PC-3 (cell line): ENCODE results near the gene TSC22D3. TPM values are rescaled to one million over a fixed set of nuclear protein-coding genes. Genes with fewer than 3 reads are reported as not detected.

ENCODE experiments used
- ATAC-seq: fragments of 200-7000 bp; cut with Tn5 transposase; 2 replicates; pipeline ENCODE4 v1.9.1; 2020; ENCODE audit warnings: mild to moderate bottlenecking, moderate library complexity
- BruUV-seq: library from RNA; stranded (reverse); fragments of 400-500 nt; replicated peaks from 2 replicates; lab custom pipeline; 2021; lab: Mats Ljungman, UMichigan
- CTCF ChIA-PET: fragments of 300-600 bp; sonication (Branson Sonifier 250); formaldehyde crosslinking; loops from one replicate; lab custom pipeline; 2022; ENCODE audit warnings: antibody characterized with exemption; lab: Charles Lee
- POLR2A ChIA-PET: fragments of 300-600 bp; sonication (Branson Sonifier 250); formaldehyde crosslinking; loops from one replicate; lab custom pipeline; 2022; ENCODE audit warnings: antibody characterized with exemption; ENCODE audit not compliant: unreplicated experiment; lab: Charles Lee
- DNase-seq: peaks from one replicate; pipeline ENCODE4 v3.0.0-alpha.2; 2015
- H2AFZ ChIP-seq: fragments of 300-600 bp; sonication (generic); 2 replicates; pipeline ENCODE4 v1.6.0; 2016; ENCODE audit warnings: antibody characterized with exemption, low read length
- H3F3A ChIP-seq: fragments of 300-600 bp; sonication (generic); one replicate; pipeline ENCODE4 v1.6.0; 2017; ENCODE audit warnings: antibody characterized with exemption, low read length, control low read depth, mild to moderate bottlenecking; ENCODE audit not compliant: unreplicated experiment
- H3K27ac ChIP-seq: fragments of 300-600 bp; sonication (generic); 2 replicates; pipeline ENCODE4 v1.5.1; 2016; ENCODE audit warnings: mild to moderate bottlenecking, low read length
- H3K27me3 ChIP-seq: fragments of 300-600 bp; sonication (generic); 2 replicates; pipeline ENCODE4 v1.6.1; 2016; ENCODE audit warnings: low read length, mixed read lengths
- H3K36me3 ChIP-seq: fragments of 300-600 bp; sonication (generic); 2 replicates; pipeline ENCODE4 v1.6.1; 2016; ENCODE audit warnings: low read depth, mixed run types, low read length, mixed read lengths
- H3K4me1 ChIP-seq: fragments of 300-600 bp; sonication (generic); 2 replicates; pipeline ENCODE4 v1.5.1; 2016; ENCODE audit warnings: low read length; ENCODE audit not compliant: insufficient read depth
- H3K4me2 ChIP-seq: fragments of 300-600 bp; sonication (generic); 2 replicates; pipeline ENCODE4 v1.6.0; 2016; ENCODE audit warnings: low read length
- H3K4me3 ChIP-seq: fragments of 300-600 bp; sonication (generic); 2 replicates; pipeline ENCODE4 v1.5.1; 2016; ENCODE audit warnings: mild to moderate bottlenecking, low read length, mixed read lengths
- H3K79me2 ChIP-seq: fragments of 300-600 bp; sonication (generic); 2 replicates; pipeline ENCODE4 v1.6.1; 2017; ENCODE audit warnings: low read length, mixed read lengths
- H3K9ac ChIP-seq: fragments of 300-600 bp; sonication (generic); 2 replicates; pipeline ENCODE4 v1.6.0; 2016; ENCODE audit warnings: mild to moderate bottlenecking, low read length
- H3K9me2 ChIP-seq: fragments of 300-600 bp; sonication (generic); replicated peaks from 2 replicates; pipeline ENCODE4 v1.6.1; 2016; ENCODE audit warnings: mixed run types, low read length, mixed read lengths
- H3K9me3 ChIP-seq: fragments of 300-600 bp; sonication (generic); 2 replicates; pipeline ENCODE4 v1.6.1; 2016; ENCODE audit warnings: low read length, mixed read lengths
- H4K20me1 ChIP-seq: fragments of 300-600 bp; sonication (generic); 2 replicates; pipeline ENCODE4 v1.6.1; 2016; ENCODE audit warnings: low read length, mixed read lengths
- EZH2 ChIP-seq: fragments of 300-600 bp; sonication (generic); IDR thresholded peaks from one replicate; pipeline ENCODE4 v1.6.1; 2017; ENCODE audit warnings: antibody characterized with exemption, mild to moderate bottlenecking, low read length; ENCODE audit not compliant: unreplicated experiment
- EZH2phosphoT487 ChIP-seq: fragments of 300-600 bp; sonication (generic); IDR thresholded peaks from 2 replicates; pipeline ENCODE4 v1.6.1; 2018; ENCODE audit warnings: mild to moderate bottlenecking, antibody characterized with exemption, low read length, borderline replicate concordance
- intact Hi-C: fragments of 100-400 bp; cut with micrococcal nuclease; formaldehyde crosslinking; loops from 2 replicates; pipeline ENCODE4 v1.9.0; 2023
- total RNA-seq: library from RNA; depleted of rRNA; stranded (reverse); fragments of >200 nt; gene quantifications from 2 replicates; pipeline ENCODE4 v1.2.3, GENCODE V29; 2014
- TF ChIP-seq, protein P1 (sequence below): fragments of 300-600 bp; sonication (generic); conservative IDR thresholded peaks from 2 replicates; pipeline ENCODE4 v1.5.1; 2017; ENCODE audit warnings: antibody characterized with exemption, low read depth, mild to moderate bottlenecking, low read length

TSC22D3 gene
- total RNA-seq, 1 experiment from 2014 or later, result 17.8 TPM

DNA sequence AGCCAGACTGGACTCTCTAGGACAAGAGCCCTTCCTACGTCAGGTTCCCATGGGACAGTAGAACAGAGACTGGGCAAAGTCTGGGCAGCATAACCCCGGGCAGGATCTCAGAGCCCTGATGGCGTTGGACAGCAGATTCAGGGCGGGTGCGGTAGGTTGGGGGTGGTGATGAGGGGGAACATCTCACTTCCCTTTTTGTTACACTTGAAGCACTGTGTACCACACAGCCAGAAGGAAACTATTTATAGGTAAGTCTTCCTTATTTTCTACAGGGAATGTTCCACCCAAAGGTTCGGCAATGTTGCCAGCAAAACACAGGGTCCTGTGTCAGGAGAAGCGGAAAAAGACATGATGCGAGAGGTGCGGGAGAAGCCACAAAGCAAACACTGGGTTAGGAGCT lies 54.3 kb downstream of the TSC22D3 start:
- DNase-seq (no peak), ATAC-seq (no peak)
- no TSS peak for BruUV-seq
- H3K9me3 ChIP-seq, result no peaks in the 10 kb centered on the region
- H3K36me3 ChIP-seq, result no peaks in the 10 kb centered on the region
- no peak overlapping the region for H3K27ac ChIP-seq
- no peak overlapping the region for H3K4me3 ChIP-seq
- H2AFZ ChIP-seq, result no peak overlapping the region
- H4K20me1 ChIP-seq, result no peaks in the 10 kb centered on the region
- ChIA-PET POLR2A (no interaction called here), CTCF (no interaction called here)
- H3K79me2 ChIP-seq, result no peaks in the 10 kb centered on the region
- TF ChIP-seq, protein P1, sequence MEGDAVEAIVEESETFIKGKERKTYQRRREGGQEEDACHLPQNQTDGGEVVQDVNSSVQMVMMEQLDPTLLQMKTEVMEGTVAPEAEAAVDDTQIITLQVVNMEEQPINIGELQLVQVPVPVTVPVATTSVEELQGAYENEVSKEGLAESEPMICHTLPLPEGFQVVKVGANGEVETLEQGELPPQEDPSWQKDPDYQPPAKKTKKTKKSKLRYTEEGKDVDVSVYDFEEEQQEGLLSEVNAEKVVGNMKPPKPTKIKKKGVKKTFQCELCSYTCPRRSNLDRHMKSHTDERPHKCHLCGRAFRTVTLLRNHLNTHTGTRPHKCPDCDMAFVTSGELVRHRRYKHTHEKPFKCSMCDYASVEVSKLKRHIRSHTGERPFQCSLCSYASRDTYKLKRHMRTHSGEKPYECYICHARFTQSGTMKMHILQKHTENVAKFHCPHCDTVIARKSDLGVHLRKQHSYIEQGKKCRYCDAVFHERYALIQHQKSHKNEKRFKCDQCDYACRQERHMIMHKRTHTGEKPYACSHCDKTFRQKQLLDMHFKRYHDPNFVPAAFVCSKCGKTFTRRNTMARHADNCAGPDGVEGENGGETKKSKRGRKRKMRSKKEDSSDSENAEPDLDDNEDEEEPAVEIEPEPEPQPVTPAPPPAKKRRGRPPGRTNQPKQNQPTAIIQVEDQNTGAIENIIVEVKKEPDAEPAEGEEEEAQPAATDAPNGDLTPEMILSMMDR, result no peak
- no peak for TF ChIP-seq EZH2
- no peak for TF ChIP-seq EZH2phosphoT487
- peaks cover 2% of the 10 kb centered on the region for H3F3A ChIP-seq
- intact Hi-C loops, result no loop called here
- H3K9me2 ChIP-seq, result no peaks in the 10 kb centered on the region
- peaks cover 35% of the 10 kb centered on the region for H3K4me1 ChIP-seq
- no peak overlapping the region for H3K9ac ChIP-seq
- no peaks in the 10 kb centered on the region for H3K27me3 ChIP-seq
- no peak overlapping the region for H3K4me2 ChIP-seq

DNA sequence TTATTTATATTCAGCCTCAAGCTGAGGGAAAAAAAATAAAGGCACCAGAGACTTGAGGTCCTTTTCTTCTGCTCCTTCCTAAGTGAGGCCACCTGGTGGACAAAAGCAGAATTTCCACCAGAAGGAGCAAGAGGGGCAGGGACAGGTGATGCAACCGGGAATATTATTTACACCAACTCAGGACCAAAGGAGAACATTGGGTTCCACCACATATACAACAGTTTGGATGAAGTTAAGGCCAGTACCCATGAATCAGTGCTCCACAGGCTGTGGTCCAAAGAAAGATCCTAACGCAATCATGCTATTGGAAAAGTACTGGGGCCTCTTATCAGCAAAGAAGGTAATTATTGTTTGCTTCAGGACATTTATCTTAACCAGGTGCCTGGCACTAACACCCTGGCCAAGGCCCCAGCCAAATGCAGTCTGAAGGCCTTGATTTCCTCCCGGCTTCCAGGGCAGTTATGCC lies 57.4 kb downstream of the TSC22D3 start:
- no peaks in the 10 kb centered on the region for H3K9me3 ChIP-seq
- DNase-seq (peak; percentile 89), ATAC-seq (peak; percentile 20)
- no peaks in the 10 kb centered on the region for H3K79me2 ChIP-seq
- ChIA-PET POLR2A (interaction anchor here (0.6 kb wide), 1 partner anchor 49 kb away, joined by 3 read pairs; no protein-coding TSS in a partner anchor), CTCF (interaction anchor here (0.6 to 1.5 kb wide), 3 partner anchors 9 to 58 kb away, joined by 3 to 6 read pairs (median 3); partner anchors contain the start of gene TSC22D3)
- no peaks in the 10 kb centered on the region for H3F3A ChIP-seq
- H3K4me1 ChIP-seq, result peaks cover 26% of the 10 kb centered on the region
- H2AFZ ChIP-seq, result no peak overlapping the region
- H3K27me3 ChIP-seq, result no peaks in the 10 kb centered on the region
- no peak overlapping the region for H3K27ac ChIP-seq
- TF ChIP-seq, protein P1, result peak; percentile 78
- TF ChIP-seq EZH2 (no peak), EZH2phosphoT487 (no peak)
- no peak overlapping the region for H3K4me2 ChIP-seq
- H3K36me3 ChIP-seq, result no peaks in the 10 kb centered on the region
- BruUV-seq, result no TSS peak
- H4K20me1 ChIP-seq, result no peaks in the 10 kb centered on the region
- no peaks in the 10 kb centered on the region for H3K9me2 ChIP-seq
- no peak overlapping the region for H3K4me3 ChIP-seq
- intact Hi-C loops, result loop anchor here (1.0 to 5.0 kb wide), 6 partner anchors 41 to 354 kb away; partner anchors contain the start of gene TSC22D3
- no peak overlapping the region for H3K9ac ChIP-seq
